DND-41 (cell line): ENCODE data around the gene UNC5C.

ENCODE experiments used
- ATAC-seq: fragments of 200-7000 bp; cut with Tn5 transposase; 3 replicates; pipeline ENCODE4 v1.9.1; 2021; ENCODE audit warnings: low read depth; ENCODE audit not compliant: insufficient read depth
- DNase-seq: peaks from one replicate; pipeline ENCODE4 v3.0.0-alpha.2; 2020
- H2AFZ ChIP-seq: 2 replicates; pipeline ENCODE4 v1.6.0; 2012; ENCODE audit warnings: low read depth, low read length
- H3K27ac ChIP-seq: 2 replicates; pipeline ENCODE4 v1.5.1; 2012; ENCODE audit warnings: low read length, inconsistent platforms
- H3K27me3 ChIP-seq: fragments of 200-600 bp; sonication (generic); 2 replicates; pipeline ENCODE4 v1.6.0; 2012; ENCODE audit warnings: low read length, mild to moderate bottlenecking, inconsistent platforms; ENCODE audit not compliant: insufficient read depth, poor library complexity
- H3K36me3 ChIP-seq: 2 replicates; pipeline ENCODE4 v1.5.1; 2012; ENCODE audit warnings: low read length, inconsistent platforms; ENCODE audit not compliant: insufficient read depth
- H3K4me1 ChIP-seq: 2 replicates; pipeline ENCODE4 v1.5.1; 2012; ENCODE audit warnings: mild to moderate bottlenecking, low read length; ENCODE audit not compliant: insufficient read depth
- H3K4me2 ChIP-seq: 2 replicates; pipeline ENCODE4 v1.6.0; 2012; ENCODE audit warnings: mild to moderate bottlenecking, moderate library complexity, low read length, inconsistent platforms; ENCODE audit not compliant: insufficient read depth
- H3K4me3 ChIP-seq, 2 experiments: fragments of 200-600 bp in 1 of 2; shearing (Covaris generic) in 1 of 2; 2 replicates each; pipeline ENCODE4 v1.5.1; 2012 to 2016; ENCODE audit warnings: inconsistent platforms in 2 of 2, low read length in 2 of 2, mild to moderate bottlenecking in 2 of 2, low read depth in 1 of 2, moderate library complexity in 1 of 2
- H3K79me2 ChIP-seq: 2 replicates; pipeline ENCODE4 v1.6.0; 2012; ENCODE audit warnings: low read length, inconsistent platforms; ENCODE audit not compliant: insufficient read depth
- H3K9ac ChIP-seq: 2 replicates; pipeline ENCODE4 v1.6.0; 2012; ENCODE audit warnings: low read depth, mild to moderate bottlenecking, inconsistent platforms, low read length, moderate library complexity
- H3K9me3 ChIP-seq: 2 replicates; pipeline ENCODE4 v1.5.1; 2012; ENCODE audit warnings: low read length, moderate library complexity, mild to moderate bottlenecking, inconsistent platforms; ENCODE audit not compliant: insufficient read depth, severe bottlenecking
- H4K20me1 ChIP-seq: 2 replicates; pipeline ENCODE4 v1.6.0; 2012; ENCODE audit warnings: low read length; ENCODE audit not compliant: insufficient read depth
- EZH2 ChIP-seq: IDR thresholded peaks from 3 replicates; pipeline ENCODE4 v1.6.1; 2012; ENCODE audit warnings: borderline replicate concordance, low read depth, mild to moderate bottlenecking, moderate library complexity, low read length, inconsistent platforms; ENCODE audit not compliant: severe bottlenecking
- TF ChIP-seq, protein P1 (sequence below): IDR thresholded peaks from 2 replicates; pipeline ENCODE4 v1.5.1; 2012; ENCODE audit warnings: borderline replicate concordance, low read length, moderate library complexity, mild to moderate bottlenecking; ENCODE audit not compliant: poor library complexity, severe bottlenecking; ENCODE audit errors: extremely low read depth

UNC5C gene

DNA sequence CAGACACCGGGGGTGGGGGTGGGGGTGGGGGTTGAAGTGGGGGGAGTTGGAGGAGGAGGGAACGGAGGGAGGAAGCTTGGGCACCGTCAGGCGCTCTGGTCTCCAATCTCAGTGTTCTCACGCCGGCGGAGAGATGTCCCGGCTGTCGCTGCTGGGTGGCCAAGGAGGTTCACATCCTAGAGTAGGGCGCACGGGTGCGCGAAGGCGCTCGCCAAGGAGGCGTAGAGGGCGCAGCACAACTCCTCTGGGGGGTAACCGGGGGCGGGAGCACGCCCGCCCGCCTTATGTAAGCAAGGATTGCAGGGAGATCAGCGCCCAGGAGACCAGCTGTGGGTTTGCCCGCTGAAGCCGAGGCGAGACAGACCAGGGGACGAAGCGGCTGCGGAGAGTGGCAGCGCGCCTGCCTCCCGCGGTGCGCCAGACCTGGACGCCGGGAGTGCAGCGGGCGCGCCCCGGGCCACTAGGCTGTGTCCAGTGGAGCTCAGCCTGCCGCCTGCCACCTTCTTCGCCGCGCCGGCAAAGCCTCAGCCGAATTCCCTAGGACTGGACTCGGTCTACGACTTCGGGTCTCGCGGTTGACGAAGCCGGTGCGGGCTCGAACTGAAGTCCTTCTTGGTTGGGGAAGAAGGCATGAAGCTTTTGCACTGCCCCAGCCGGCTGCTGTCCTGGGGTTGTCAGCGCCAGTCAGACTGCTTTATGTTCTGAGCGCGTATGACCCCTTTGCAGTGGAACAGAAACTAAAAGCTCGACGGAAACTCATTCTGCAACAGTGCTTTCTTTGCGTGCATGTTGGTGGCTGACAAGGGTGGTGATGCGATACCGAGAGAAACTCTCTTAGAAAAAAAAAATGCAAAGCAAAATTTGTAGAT, 707 bp upstream of the UNC5C start:
- no peak for DNase-seq
- Histone ChIP-seq H3K9ac (no peak overlapping the region), H3K79me2 (no peaks in the 10 kb centered on the region), H3K4me1 (no peaks in the 10 kb centered on the region), H2AFZ (no peak overlapping the region), H3K27ac (no peak overlapping the region), H3K9me3 (peaks cover 8% of the 10 kb centered on the region), H4K20me1 (no peaks in the 10 kb centered on the region), H3K36me3 (no peaks in the 10 kb centered on the region), H3K27me3 (no peaks in the 10 kb centered on the region), H3K4me2 (no peak overlapping the region), H3K4me3 (no peak overlapping the region)
- no peak for TF ChIP-seq EZH2
- TF ChIP-seq, protein P1, sequence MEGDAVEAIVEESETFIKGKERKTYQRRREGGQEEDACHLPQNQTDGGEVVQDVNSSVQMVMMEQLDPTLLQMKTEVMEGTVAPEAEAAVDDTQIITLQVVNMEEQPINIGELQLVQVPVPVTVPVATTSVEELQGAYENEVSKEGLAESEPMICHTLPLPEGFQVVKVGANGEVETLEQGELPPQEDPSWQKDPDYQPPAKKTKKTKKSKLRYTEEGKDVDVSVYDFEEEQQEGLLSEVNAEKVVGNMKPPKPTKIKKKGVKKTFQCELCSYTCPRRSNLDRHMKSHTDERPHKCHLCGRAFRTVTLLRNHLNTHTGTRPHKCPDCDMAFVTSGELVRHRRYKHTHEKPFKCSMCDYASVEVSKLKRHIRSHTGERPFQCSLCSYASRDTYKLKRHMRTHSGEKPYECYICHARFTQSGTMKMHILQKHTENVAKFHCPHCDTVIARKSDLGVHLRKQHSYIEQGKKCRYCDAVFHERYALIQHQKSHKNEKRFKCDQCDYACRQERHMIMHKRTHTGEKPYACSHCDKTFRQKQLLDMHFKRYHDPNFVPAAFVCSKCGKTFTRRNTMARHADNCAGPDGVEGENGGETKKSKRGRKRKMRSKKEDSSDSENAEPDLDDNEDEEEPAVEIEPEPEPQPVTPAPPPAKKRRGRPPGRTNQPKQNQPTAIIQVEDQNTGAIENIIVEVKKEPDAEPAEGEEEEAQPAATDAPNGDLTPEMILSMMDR = no peak
- no peak for ATAC-seq

DNA sequence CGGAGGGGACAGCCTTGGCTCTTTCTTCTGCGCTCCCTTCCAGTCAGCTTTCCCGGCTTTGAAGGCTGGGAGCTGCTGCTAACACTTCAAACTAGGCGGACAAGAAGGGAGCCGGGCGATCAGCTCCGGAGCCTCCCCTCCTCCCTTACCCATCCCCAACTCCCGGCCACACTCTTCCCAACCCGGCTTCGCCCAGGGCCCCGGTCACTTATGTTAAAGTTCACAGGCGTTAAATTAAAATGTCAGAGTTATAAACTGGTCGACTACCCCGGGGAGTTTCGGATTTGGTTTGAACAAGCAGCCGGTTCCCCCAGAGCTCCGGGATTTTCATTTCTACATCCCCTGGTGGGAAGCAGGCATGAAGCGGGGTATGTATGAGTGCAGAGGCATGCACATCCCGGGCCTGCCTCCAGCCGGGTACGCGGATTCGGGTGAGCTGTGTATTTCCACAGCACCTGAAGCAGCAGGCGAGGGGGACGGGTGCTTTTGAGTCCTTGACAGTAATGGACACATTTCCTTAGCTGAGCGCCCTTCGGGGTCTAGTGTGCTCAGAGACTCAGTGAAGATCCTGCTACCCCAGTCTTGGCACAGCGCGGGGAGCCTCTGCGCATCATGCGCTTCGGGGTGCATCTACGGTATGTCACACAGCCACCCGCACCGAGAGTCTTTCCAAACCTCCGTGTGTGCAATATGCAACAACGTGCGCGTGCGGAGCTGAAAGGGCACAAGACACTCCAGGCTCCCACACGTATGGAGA, 880 bp downstream of the UNC5C start:
- no peak for TF ChIP-seq EZH2
- TF ChIP-seq, protein P1 = no peak
- Histone ChIP-seq H3K4me3 (no peak overlapping the region), H4K20me1 (no peaks in the 10 kb centered on the region), H3K79me2 (no peaks in the 10 kb centered on the region), H3K27ac (no peak overlapping the region), H3K9ac (no peak overlapping the region), H3K36me3 (no peaks in the 10 kb centered on the region), H3K4me2 (no peak overlapping the region), H3K4me1 (no peaks in the 10 kb centered on the region), H2AFZ (no peak overlapping the region), H3K9me3 (peaks cover 8% of the 10 kb centered on the region), H3K27me3 (no peaks in the 10 kb centered on the region)
- DNase-seq (no peak), ATAC-seq (no peak)

- Histone ChIP-seq H3K4me3 (no peak overlapping the region), H3K4me2 (no peak overlapping the region), H2AFZ (no peak overlapping the region), H3K4me1 (no peaks in the 10 kb centered on the region), H3K79me2 (no peaks in the 10 kb centered on the region), H3K9ac (no peak overlapping the region), H3K27ac (no peak overlapping the region), H3K36me3 (no peaks in the 10 kb centered on the region), H4K20me1 (no peaks in the 10 kb centered on the region), H3K27me3 (no peaks in the 10 kb centered on the region), H3K9me3 (peaks cover 8% of the 10 kb centered on the region)
- TF ChIP-seq, protein P1 = no peak
- no peak for TF ChIP-seq EZH2
- ATAC-seq (no peak), DNase-seq (no peak)
These were observed 1.7 kb downstream of the UNC5C start for GRCh38 chr4:95546866-95547714.
